Measurements from ENCODE around the gene PSMD12.
"Not testable (repeated sequence)": the region's sequence is repeated elsewhere in the genome, so short reads cannot be mapped to it uniquely, and the experiment has no call there.

PSMD12 gene

DNA sequence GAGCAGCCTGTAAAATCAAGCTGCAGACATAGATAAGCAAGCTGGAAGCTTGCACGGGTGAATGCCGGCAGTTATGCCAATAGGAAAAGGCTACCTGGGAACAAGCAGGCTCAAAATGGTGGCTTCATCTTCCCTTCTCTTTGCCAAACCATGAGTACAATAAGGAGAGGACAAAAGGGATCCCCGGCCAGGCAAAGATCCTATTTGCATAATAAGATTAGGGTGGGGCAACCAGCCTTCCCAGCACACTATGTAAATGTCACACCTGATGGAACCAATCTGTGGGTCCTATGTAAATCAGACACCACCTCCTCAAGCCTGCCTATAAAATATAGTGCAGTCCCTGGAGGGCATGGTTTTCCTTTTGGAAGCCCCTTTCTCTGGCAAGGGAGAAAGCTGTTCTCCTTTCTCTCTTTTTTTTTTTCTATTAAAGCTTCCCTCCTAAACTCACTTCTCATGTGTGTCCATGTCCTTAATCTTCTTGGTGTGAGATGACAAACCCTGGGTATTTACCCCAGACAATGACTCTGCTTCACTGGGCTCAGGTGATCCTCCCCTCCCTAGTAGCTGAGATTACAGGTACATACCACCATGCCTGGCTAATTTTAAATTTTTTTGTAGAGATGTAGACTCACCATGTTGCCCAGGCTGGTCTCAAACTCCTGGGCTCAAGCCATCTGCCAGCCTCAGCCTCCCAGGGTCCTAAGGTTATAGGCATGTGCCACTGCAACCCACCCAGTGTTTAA is 44.2 kb downstream of the PSMD12 start:
- H3K4me3 ChIP-seq (ENCODE audit: low read depth, low read length, poor library complexity, severe bottlenecking), result no peak overlapping the region
- H3K9ac ChIP-seq (ENCODE audit: low read length), result no peak overlapping the region

DNA sequence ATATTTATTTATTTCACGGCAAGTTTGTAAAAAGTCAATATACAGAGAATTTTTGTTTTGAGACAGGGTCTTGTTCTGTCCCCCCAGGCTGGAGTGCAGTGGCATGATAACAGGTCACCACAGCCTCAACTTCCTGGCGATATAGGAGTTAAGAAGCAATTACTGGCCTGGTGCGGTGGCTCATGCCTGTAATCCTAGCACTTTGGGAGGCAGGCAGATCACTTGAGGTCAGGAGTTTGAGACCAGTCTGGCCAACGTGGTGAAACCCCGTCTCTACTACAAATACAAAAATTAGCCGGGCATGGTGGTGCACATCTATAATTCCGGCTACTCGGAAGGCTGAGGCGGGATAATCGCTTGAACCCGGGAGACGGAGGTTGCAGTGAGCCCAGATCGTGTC is 44.9 kb downstream of the PSMD12 start:
- H3K4me1 ChIP-seq (ENCODE audit: insufficient read depth, low read length, severe bottlenecking); H3K27ac ChIP-seq (ENCODE audit: low read depth, low read length, poor library complexity, severe bottlenecking); H3K9me2 ChIP-seq (ENCODE audit: low read depth, low read length); H3K27me3 ChIP-seq (ENCODE audit: insufficient read depth, low read length); H3F3A ChIP-seq (ENCODE audit: insufficient read depth, low read length); H3K79me2 ChIP-seq (ENCODE audit: insufficient read depth, low read length); H3K9me3 ChIP-seq (ENCODE audit: low read length); H4K20me1 ChIP-seq (ENCODE audit: insufficient read depth, low read length); H2AFZ ChIP-seq (ENCODE audit: low read length); H3K4me2 ChIP-seq (ENCODE audit: low read length); H3K4me3 ChIP-seq (ENCODE audit: low read depth, low read length, poor library complexity, severe bottlenecking); H3K36me3 ChIP-seq (ENCODE audit: insufficient read depth, low read length); H3K9ac ChIP-seq (ENCODE audit: low read length): not testable (repeated sequence)

More for the DNA sequence above, 44.2 kb downstream of the PSMD12 start:
- no peaks in the 10 kb centered on the region for H3K4me1 ChIP-seq (ENCODE audit: insufficient read depth, low read length, severe bottlenecking)
- H3K36me3 ChIP-seq (ENCODE audit: insufficient read depth, low read length), result no peaks in the 10 kb centered on the region
- no peaks in the 10 kb centered on the region for H4K20me1 ChIP-seq (ENCODE audit: insufficient read depth, low read length)
- H3K9me2 ChIP-seq (ENCODE audit: low read depth, low read length), result no peaks in the 10 kb centered on the region
- no peaks in the 10 kb centered on the region for H3F3A ChIP-seq (ENCODE audit: insufficient read depth, low read length)
- H2AFZ ChIP-seq (ENCODE audit: low read length), result no peak overlapping the region
- H3K4me2 ChIP-seq (ENCODE audit: low read length), result no peak overlapping the region
- H3K79me2 ChIP-seq (ENCODE audit: insufficient read depth, low read length), result no peaks in the 10 kb centered on the region
- no peak overlapping the region for H3K27ac ChIP-seq (ENCODE audit: low read depth, low read length, poor library complexity, severe bottlenecking)
- TF ChIP-seq, protein P1, sequence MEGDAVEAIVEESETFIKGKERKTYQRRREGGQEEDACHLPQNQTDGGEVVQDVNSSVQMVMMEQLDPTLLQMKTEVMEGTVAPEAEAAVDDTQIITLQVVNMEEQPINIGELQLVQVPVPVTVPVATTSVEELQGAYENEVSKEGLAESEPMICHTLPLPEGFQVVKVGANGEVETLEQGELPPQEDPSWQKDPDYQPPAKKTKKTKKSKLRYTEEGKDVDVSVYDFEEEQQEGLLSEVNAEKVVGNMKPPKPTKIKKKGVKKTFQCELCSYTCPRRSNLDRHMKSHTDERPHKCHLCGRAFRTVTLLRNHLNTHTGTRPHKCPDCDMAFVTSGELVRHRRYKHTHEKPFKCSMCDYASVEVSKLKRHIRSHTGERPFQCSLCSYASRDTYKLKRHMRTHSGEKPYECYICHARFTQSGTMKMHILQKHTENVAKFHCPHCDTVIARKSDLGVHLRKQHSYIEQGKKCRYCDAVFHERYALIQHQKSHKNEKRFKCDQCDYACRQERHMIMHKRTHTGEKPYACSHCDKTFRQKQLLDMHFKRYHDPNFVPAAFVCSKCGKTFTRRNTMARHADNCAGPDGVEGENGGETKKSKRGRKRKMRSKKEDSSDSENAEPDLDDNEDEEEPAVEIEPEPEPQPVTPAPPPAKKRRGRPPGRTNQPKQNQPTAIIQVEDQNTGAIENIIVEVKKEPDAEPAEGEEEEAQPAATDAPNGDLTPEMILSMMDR (IDR thresholded peaks at IDR 0.05; ENCODE audit: low read length), result no peak
- TF ChIP-seq EZH2 (IDR thresholded peaks at IDR 0.05; ENCODE audit: borderline replicate concordance, low read length), result no peak
- no peaks in the 10 kb centered on the region; the same call in 1 of the 2 replicates for H3K27me3 ChIP-seq (ENCODE audit: insufficient read depth, low read length)
- H3K9me3 ChIP-seq (ENCODE audit: low read length), result no peaks in the 10 kb centered on the region

DNA sequence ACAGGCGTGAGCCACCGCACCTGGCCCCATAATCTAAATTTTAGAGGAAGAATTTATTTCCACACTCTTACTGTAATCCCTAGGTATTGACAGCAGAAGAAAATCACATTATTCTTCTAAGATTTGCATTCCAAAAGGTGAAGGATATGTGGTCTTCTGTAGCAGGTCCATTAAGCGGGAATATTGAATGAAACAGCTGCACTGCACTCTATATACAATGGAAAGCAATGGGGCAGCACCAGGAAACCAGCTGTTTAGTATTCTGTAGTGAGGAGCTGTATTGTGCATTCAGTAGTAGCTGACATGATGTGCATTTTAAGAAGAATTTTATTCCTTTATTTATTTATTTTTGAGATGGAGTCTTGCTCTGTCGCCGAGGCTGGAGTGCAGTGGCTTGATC is 49.6 kb downstream of the PSMD12 start:
- Histone ChIP-seq H2AFZ (ENCODE audit: low read length) (no peak overlapping the region), H3K9me3 (ENCODE audit: low read length) (no peaks in the 10 kb centered on the region), H3K79me2 (ENCODE audit: insufficient read depth, low read length) (no peaks in the 10 kb centered on the region), H3K27ac (ENCODE audit: low read depth, low read length, poor library complexity, severe bottlenecking) (no peak overlapping the region), H3K4me1 (ENCODE audit: insufficient read depth, low read length, severe bottlenecking) (no peaks in the 10 kb centered on the region), H3F3A (ENCODE audit: insufficient read depth, low read length) (no peaks in the 10 kb centered on the region), H3K9me2 (ENCODE audit: low read depth, low read length) (no peaks in the 10 kb centered on the region), H3K27me3 (ENCODE audit: insufficient read depth, low read length) (no peaks in the 10 kb centered on the region), H3K4me3 (ENCODE audit: low read depth, low read length, poor library complexity, severe bottlenecking) (no peak overlapping the region), H4K20me1 (ENCODE audit: insufficient read depth, low read length) (no peaks in the 10 kb centered on the region), H3K9ac (ENCODE audit: low read length) (no peak overlapping the region), H3K4me2 (ENCODE audit: low read length) (no peak overlapping the region), H3K36me3 (ENCODE audit: insufficient read depth, low read length) (no peaks in the 10 kb centered on the region)
- TF ChIP-seq, protein P1 (IDR thresholded peaks at IDR 0.05; ENCODE audit: low read length), result no peak
- TF ChIP-seq EZH2 (IDR thresholded peaks at IDR 0.05; ENCODE audit: borderline replicate concordance, low read length), result no peak

DNA sequence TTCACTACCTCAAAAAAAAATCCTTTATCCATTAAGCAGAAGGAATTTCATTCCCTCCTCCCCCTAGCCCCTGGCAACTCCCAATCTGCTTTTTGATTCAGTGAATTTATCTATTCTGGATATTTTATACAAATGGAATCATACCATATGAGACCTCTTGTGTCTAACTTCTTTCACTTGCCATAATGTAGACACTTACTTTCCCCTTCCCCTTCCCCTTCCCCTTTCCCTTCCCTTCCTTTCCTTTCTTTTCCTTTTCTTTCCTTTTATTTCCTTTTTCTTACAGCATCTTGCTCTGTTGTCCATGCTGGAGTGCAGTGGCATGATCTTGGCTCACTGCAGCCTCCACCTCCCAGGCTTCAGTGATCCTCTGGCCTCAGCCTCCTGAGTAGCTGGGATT is 50.5 kb downstream of the PSMD12 start:
- Histone ChIP-seq H3K79me2 (ENCODE audit: insufficient read depth, low read length) (no peaks in the 10 kb centered on the region), H3K9ac (ENCODE audit: low read length) (no peak overlapping the region), H3K4me3 (ENCODE audit: low read depth, low read length, poor library complexity, severe bottlenecking) (no peak overlapping the region), H3K27ac (ENCODE audit: low read depth, low read length, poor library complexity, severe bottlenecking) (no peak overlapping the region), H3K9me2 (ENCODE audit: low read depth, low read length) (no peaks in the 10 kb centered on the region), H3K9me3 (ENCODE audit: low read length) (no peaks in the 10 kb centered on the region), H3K4me1 (ENCODE audit: insufficient read depth, low read length, severe bottlenecking) (no peaks in the 10 kb centered on the region), H4K20me1 (ENCODE audit: insufficient read depth, low read length) (no peaks in the 10 kb centered on the region), H3K36me3 (ENCODE audit: insufficient read depth, low read length) (no peaks in the 10 kb centered on the region), H2AFZ (ENCODE audit: low read length) (no peak overlapping the region), H3K27me3 (ENCODE audit: insufficient read depth, low read length) (no peaks in the 10 kb centered on the region), H3F3A (ENCODE audit: insufficient read depth, low read length) (no peaks in the 10 kb centered on the region), H3K4me2 (ENCODE audit: low read length) (no peak overlapping the region)
- TF ChIP-seq EZH2 (IDR thresholded peaks at IDR 0.05; ENCODE audit: borderline replicate concordance, low read length), result no peak
- TF ChIP-seq, protein P1 (IDR thresholded peaks at IDR 0.05; ENCODE audit: low read length), result no peak
